DOHH2 (cell line): ENCODE data around the gene RPRM.

ENCODE experiments used
- CTCF ChIP-seq: fragments of 200-600 bp; sonication (generic); IDR thresholded peaks from one replicate; pipeline ENCODE4 v1.5.1; 2014; ENCODE audit warnings: antibody characterized with exemption, mild to moderate bottlenecking, low read depth, low read length; ENCODE audit not compliant: poor library complexity, severe bottlenecking
- EZH2phosphoT487 ChIP-seq: fragments of 200-600 bp; sonication (generic); IDR thresholded peaks from 2 replicates; pipeline ENCODE4 v1.6.1; 2017; ENCODE audit warnings: borderline replicate concordance, mild to moderate bottlenecking, antibody characterized with exemption, low read length, moderate library complexity, mixed read lengths

GRCh38 chr2:153476816-153477635, 1.5 kb downstream of the RPRM start:
- no peak for TF ChIP-seq CTCF
- no peak for TF ChIP-seq EZH2phosphoT487
